Epidermal melanocyte (primary cell): ENCODE results near the gene PEX7.
"Not testable (repeated sequence)": the region's sequence is repeated elsewhere in the genome, so short reads cannot be mapped to it uniquely, and the experiment has no call there.

Experiments
- DNase-seq: peaks from one replicate; pipeline ENCODE4 v3.0.0; 2011; ENCODE audit warnings: low spot score; ENCODE audit not compliant: insufficient read length

PEX7 gene

DNA sequence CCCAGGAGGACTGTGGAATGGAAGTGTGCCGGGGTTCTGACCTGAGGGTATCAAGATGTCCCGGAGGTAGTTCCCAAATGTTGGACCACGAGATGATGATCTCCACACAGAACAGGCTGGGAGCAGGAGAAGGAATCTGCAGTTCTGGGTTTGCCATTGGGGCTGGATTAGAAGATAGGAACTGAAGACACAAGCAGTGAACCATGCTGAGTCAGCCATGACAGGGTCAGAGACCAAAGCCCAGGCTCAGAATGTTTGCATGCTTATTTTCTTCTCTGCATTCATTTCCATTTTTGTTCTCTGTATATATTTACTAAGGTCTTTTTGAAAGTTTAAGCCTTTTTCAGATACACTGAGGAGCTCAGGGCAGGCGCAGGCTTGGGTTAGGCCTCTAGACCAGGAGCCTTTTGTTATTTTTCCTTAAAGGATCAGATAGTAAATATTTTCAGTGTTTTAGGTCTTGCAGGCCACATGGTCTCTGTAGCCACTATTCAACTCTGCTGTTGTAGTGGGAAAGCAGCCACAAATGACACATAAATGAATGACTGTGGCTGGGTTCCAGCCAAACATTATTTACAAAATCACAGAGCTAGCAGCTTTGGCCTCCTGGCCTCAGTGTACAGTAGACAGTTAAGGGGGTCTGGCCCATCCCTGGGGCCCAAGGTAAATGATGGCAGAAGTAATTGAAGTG, 128.2 kb downstream of the PEX7 start:
- no peak for DNase-seq

DNA sequence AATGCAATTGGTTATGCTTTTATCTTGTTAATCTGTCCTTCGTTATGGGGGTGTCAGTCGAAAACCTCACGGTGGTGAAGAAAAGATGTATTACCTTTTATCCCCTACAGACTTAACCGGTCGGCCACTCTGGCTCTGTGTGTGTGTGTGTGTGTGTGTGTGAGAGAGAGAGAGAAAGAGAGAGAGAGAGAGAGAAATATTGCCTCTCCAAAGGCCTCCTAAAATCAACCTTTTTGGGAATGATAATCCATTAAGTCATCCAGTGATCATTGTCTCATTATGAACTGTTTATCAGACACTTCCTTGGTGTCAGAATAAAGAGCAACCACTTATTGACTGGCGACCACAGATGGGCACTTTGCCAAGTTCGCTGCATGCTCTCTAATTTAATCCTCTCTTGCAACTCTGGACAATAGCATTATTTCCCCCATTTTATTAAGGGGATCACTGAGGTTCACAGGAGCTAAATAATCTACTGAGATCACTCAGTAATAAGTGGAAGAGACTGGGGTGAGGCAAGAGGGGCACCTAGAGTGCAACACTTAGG, 130.4 kb downstream of the PEX7 start:
- no peak for DNase-seq

DNA sequence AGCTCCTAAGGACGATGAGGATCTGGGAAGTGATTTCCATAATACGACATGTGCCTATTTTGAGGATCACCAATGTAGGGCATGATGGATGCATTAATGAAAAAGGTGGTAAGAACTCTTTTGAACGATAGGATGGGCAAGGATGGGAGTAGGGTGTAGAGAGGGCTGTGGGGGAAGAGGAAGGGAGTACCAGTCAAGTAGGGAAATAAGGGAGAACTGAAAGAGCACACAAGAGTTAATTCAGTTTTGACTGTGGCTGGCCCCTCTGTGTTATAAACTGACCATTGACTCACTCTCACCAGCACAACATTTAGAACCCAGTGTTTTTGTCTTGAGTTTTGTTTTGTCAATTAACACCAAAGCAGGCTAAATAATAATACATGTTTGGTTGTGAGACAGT, 132.7 kb downstream of the PEX7 start:
- DNase-seq = no peak

DNA sequence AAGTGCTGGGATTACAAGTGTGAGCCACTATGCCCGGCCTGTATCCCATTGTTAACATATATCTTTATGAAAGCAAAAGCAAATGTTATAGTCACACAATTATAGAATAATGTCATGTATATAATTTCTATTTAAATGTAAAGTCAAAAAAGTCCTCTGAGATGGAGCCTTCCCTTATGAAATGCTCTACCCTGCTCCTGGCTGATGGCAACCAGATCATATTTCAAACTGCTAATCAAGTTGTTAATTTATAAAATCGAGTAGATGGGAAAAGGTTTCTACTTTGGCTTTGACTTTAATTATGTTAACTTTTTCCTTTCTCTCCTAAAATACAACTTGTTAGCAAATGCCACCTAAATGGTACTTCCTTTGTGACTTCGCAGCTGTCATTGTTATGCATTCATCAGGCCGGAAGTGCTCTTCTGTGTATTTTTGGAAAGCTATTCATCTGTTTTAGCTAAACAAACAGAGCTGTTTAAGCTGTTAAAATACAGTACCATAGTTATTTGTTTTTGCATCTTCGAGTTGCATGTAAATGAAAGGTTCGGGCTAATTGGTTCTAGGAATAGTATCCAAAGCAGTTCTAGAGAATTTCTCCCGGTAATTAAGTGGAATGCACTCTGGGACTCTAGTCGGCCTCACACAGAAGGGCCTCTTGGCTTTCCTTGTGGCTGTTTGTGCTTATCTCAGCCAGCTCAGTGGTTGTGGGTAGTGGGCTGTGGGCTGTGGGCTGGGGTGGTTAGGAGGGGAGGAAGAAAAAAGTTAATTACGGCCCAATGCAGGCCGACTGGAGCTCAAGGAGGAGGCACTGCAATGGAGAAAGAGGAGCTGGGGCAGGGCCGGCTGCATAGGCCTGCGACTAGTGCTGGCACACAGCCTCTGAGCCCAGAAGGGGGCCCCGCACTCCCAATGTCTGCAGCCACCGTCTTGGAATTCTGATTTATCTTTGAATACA, 134.5 kb downstream of the PEX7 start:
- no peak for DNase-seq

DNA sequence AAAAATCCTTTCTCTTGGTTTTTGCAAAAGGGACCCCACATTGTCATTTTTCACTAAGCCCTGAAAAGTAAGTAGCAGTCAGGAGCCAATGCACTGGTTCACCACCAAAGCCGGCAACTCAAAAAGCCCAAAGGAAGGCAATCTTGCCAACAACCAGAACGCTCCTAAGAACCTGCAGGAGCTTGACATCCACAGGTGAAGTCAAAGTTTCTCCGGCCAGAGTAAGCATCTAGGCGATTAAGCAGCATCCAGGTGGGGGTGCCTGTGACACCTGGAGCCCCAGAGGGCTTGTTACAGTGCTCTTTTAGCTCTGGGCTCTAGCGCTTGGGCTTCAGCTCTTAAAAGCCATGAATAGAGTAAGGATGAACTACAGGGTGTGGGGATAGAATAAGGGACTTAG, 135.8 kb downstream of the PEX7 start:
- no peak for DNase-seq

DNA sequence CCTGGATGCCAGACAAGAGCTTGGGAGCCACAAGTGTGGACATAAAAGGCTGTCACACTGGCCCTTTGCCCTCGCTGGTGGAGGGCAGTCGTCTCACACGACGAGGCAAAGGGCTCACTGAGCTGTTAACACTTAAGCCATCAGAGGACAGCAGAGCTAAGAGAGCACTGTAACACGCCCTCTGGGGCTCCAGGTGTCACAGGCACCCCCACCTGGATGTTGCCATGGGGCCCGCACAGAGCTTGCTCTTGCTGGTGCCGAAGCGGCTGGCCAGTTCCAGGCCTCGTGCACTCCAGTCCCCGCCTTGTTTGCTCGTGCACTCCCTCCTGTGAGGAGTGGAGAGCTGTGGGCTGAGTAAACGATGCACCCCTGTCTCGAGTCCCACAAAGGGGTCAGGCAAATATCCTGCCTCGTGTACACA, 137.1 kb downstream of the PEX7 start:
- no peak for DNase-seq

DNA sequence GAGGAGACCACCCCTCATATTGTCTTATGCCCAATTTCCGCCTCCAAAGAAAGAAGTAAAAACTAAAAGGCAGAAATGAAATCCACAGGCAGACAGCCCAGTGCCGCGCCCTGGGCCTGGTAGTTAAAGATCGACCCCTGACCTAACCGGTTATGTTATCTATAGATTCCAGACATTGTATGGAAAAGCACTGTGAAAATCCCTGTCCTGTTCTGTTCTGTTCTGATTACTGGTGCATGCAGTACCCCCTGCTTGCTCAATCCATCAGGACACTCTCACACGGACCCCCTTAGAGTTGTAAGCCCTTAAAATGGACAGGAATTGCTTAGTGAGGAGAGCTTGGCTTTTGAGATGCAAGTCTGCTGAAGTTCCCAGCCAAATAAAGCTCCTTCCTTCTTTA, 137.5 kb downstream of the PEX7 start:
- DNase-seq = not testable (repeated sequence)

DNA sequence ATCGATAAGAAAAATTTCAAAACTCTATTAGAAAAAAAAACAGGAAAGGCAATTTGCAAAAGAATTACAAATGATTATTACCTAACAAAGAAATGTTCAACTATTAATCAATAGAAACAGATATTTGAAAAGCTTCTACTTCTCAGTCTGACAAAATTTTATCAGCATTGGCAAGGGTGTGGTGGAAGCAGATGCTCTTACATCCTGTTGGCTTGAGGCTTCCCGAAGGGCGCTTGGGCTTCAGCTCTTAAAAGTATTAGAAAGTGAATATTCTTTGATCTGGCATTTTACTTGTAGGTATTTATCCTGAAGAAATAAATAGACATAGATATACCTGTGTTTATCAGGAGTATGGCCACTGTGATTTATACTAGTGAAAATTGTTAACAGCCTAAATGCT, 138.4 kb downstream of the PEX7 start:
- no peak for DNase-seq

DNA sequence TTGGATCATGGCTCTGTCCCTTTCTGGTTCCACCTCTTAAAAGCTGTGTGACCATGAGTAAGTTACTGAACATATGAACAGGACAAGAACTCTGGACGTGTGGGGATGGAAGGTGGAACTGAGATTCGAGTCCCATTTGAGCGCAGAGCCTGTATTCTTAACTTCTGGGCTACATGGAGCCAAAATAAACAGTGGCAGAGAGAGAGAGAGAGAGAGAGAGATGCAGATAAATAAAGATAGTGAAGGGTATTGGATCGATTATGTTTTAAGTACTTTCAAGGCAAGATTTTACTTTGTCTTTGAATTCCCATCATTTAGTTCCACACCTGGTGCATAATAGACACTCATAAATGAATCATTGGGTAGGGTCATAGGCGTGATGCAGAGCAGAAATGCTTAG, 139.5 kb downstream of the PEX7 start:
- DNase-seq = no peak

DNA sequence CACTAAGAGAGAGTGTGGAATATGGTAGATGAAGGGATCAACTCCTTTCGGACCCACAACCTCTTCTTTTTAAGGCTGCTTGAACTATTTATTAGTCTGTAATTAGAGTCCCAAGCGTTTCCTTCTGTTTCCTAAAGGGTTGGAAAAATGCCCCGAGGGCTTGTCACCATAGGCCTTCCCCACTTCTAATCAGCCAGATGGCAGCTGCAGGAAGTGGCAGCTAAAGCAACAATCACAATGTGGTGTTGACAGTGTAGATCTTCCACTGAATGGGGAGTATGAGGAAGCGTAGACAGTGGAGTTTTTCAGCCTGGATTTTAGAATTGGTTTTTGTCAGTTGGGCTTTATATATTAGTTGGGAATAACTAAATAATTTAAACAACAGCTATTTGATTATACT, 140.3 kb downstream of the PEX7 start:
- DNase-seq = no peak

DNA sequence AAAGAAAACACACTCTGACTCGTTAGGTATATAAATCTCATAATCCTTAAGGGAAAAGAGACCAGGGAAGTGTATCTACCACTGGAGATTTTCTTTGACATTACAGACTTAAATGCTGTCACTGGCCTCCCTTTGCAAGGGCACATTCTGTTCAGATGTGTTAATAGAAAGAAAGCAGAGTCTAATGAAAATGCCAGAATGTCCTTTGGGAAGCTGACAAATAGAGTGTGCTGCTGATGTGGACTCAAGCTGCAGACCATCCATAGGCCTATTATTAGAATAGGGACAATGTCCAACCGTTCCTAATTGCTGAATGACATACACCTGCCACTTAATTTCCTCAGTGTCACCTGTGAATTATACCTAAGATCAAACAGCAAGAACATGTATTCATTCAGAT, 140.9 kb downstream of the PEX7 start:
- no peak for DNase-seq
